IMR-90 (cell line): ENCODE data around the gene NPEPL1. TPM values are rescaled to one million over a fixed set of nuclear protein-coding genes. Genes with fewer than 3 reads are reported as not detected.

Experiments
- ATAC-seq: fragments of 200-7000 bp; cut with Tn5 transposase; 2 replicates; pipeline ENCODE4 v1.9.1; 2020; ENCODE audit warnings: low read depth, mild to moderate bottlenecking, moderate library complexity
- BruUV-seq: library from RNA; stranded (reverse); fragments of 400-500 nt; replicated peaks from 2 replicates; lab custom pipeline; 2021; lab: Mats Ljungman, UMichigan
- CTCF ChIA-PET: fragments of 300-600 bp; formaldehyde crosslinking; extraction: SDS; loops from one replicate; lab custom pipeline; 2021; ENCODE audit warnings: antibody characterized with exemption; lab: Yijun Ruan, JAX
- POLR2A ChIA-PET: fragments of 300-600 bp; sonication (Branson Sonifier 250); formaldehyde crosslinking; loops from one replicate; lab custom pipeline; 2022; ENCODE audit warnings: antibody characterized with exemption; ENCODE audit not compliant: unreplicated experiment; lab: Charles Lee
- DNase-seq: peaks from one replicate; pipeline ENCODE4 v3.0.0; 2013
- H2AFZ ChIP-seq: replicated peaks from 2 replicates; pipeline ENCODE3; 2013; ENCODE audit warnings: low read length, mild to moderate bottlenecking; ENCODE audit not compliant: poor library complexity
- H2AK5ac ChIP-seq: 2 replicates; pipeline ENCODE4 v1.6.1; 2013; ENCODE audit warnings: low read depth, low read length, inconsistent platforms
- H2AK9ac ChIP-seq: replicated peaks from 2 replicates; pipeline ENCODE3; 2013; ENCODE audit warnings: mild to moderate bottlenecking, low read depth, low read length, moderate library complexity; ENCODE audit not compliant: poor library complexity
- H2BK120ac ChIP-seq: 2 replicates; pipeline ENCODE4 v1.6.1; 2013; ENCODE audit warnings: low read depth, low read length, inconsistent platforms
- H2BK15ac ChIP-seq: 3 replicates; pipeline ENCODE4 v1.6.1; 2013; ENCODE audit warnings: low read depth, low read length, inconsistent platforms
- H2BK20ac ChIP-seq: 2 replicates; pipeline ENCODE4 v1.6.1; 2013; ENCODE audit warnings: low read depth, mild to moderate bottlenecking, inconsistent platforms, low read length, moderate library complexity
- H2BK5ac ChIP-seq: 2 replicates; pipeline ENCODE4 v1.6.1; 2013; ENCODE audit warnings: mild to moderate bottlenecking, low read depth, low read length, inconsistent platforms; ENCODE audit not compliant: poor library complexity, severe bottlenecking
- H3K14ac ChIP-seq: replicated peaks from 2 replicates; pipeline ENCODE4 v1.6.1; 2013; ENCODE audit warnings: low read depth, low read length, inconsistent platforms
- H3K18ac ChIP-seq: 2 replicates; pipeline ENCODE4 v1.6.1; 2013; ENCODE audit warnings: low read depth, low read length, control low read depth
- H3K23ac ChIP-seq: 2 replicates; pipeline ENCODE4 v1.6.1; 2013; ENCODE audit warnings: low read depth, low read length, inconsistent platforms
- H3K27ac ChIP-seq: 2 replicates; pipeline ENCODE4 v1.5.1; 2013; ENCODE audit warnings: mild to moderate bottlenecking, control low read depth, low read length; ENCODE audit not compliant: insufficient read depth
- H3K27me3 ChIP-seq: 2 replicates; pipeline ENCODE4 v1.6.1; 2013; ENCODE audit warnings: low read length; ENCODE audit not compliant: control insufficient read depth, insufficient read depth
- H3K36me3 ChIP-seq: 2 replicates; pipeline ENCODE4 v1.6.1; 2013; ENCODE audit warnings: low read length, mixed read lengths; ENCODE audit not compliant: control insufficient read depth, insufficient read depth
- H3K4ac ChIP-seq: 2 replicates; pipeline ENCODE4 v1.6.1; 2013; ENCODE audit warnings: low read depth, low read length, inconsistent platforms
- H3K4me1 ChIP-seq: 2 replicates; pipeline ENCODE4 v1.6.1; 2013; ENCODE audit warnings: low read length, mixed read lengths; ENCODE audit not compliant: control insufficient read depth, insufficient read depth
- H3K4me2 ChIP-seq: 2 replicates; pipeline ENCODE4 v1.6.1; 2013; ENCODE audit warnings: low read depth, mild to moderate bottlenecking, control low read depth, low read length, moderate library complexity
- H3K4me3 ChIP-seq: 2 replicates; pipeline ENCODE4 v1.5.1; 2013; ENCODE audit warnings: low read depth, mild to moderate bottlenecking, control low read depth, low read length, moderate library complexity; ENCODE audit not compliant: insufficient read depth
- H3K56ac ChIP-seq: 2 replicates; pipeline ENCODE4 v1.6.1; 2013; ENCODE audit warnings: low read length, inconsistent platforms; ENCODE audit not compliant: insufficient read depth; ENCODE audit errors: extremely low read depth
- H3K79me1 ChIP-seq, 2 experiments: 2 replicates each; pipeline ENCODE4 v1.6.1; 2013; ENCODE audit warnings: low read length in 2 of 2, inconsistent platforms in 1 of 2, low read depth in 1 of 2
- H3K9ac ChIP-seq: 2 replicates; pipeline ENCODE4 v1.6.1; 2013; ENCODE audit warnings: low read depth, low read length, control low read depth
- H3K9me1 ChIP-seq: 2 replicates; pipeline ENCODE4 v1.6.1; 2013; ENCODE audit warnings: low read length, inconsistent platforms; ENCODE audit not compliant: insufficient read depth
- H3K9me3 ChIP-seq: 2 replicates; pipeline ENCODE4 v1.6.1; 2013; ENCODE audit warnings: low read length; ENCODE audit not compliant: control insufficient read depth, insufficient read depth
- H4K20me1 ChIP-seq: 2 replicates; pipeline ENCODE4 v1.6.1; 2013; ENCODE audit warnings: low read length, inconsistent platforms; ENCODE audit not compliant: insufficient read depth
- H4K5ac ChIP-seq: 2 replicates; pipeline ENCODE4 v1.6.1; 2013; ENCODE audit warnings: mild to moderate bottlenecking, low read depth, low read length, control low read depth
- H4K8ac ChIP-seq, 2 experiments: 2 replicates each; pipeline ENCODE4 v1.6.1; 2013; ENCODE audit warnings: low read depth in 2 of 2, low read length in 2 of 2, control low read depth in 1 of 2, inconsistent platforms in 1 of 2
- H4K91ac ChIP-seq: 2 replicates; pipeline ENCODE4 v1.6.1; 2013; ENCODE audit warnings: low read depth, low read length, inconsistent platforms; ENCODE audit not compliant: insufficient read depth
- BHLHE40 ChIP-seq: fragments of 150-350 bp; IDR thresholded peaks from 2 replicates; pipeline ENCODE4 v1.6.1; 2016; ENCODE audit warnings: mild to moderate bottlenecking, low read depth, low read length
- CEBPB ChIP-seq: IDR thresholded peaks from 2 replicates; pipeline ENCODE4 v1.6.1; 2012; ENCODE audit warnings: low read depth, low read length, improper control_type of control experiment
- CHD1 ChIP-seq: IDR thresholded peaks from 2 replicates; pipeline ENCODE4 v1.6.1; 2012; ENCODE audit warnings: low read depth, low read length, improper control_type of control experiment
- CTCF ChIP-seq: conservative IDR thresholded peaks from 2 replicates; pipeline ENCODE4 v1.5.1; 2012; ENCODE audit warnings: mild to moderate bottlenecking, low read depth, low read length, improper control_type of control experiment
- ELK1 ChIP-seq: fragments of 150-350 bp; IDR thresholded peaks from 2 replicates; pipeline ENCODE4 v1.6.1; 2016; ENCODE audit warnings: low read depth, mild to moderate bottlenecking, low read length, moderate library complexity, borderline replicate concordance
- FOS ChIP-seq: fragments of 150-350 bp; IDR thresholded peaks from 2 replicates; pipeline ENCODE4 v1.6.1; 2016; ENCODE audit warnings: low read depth, low read length
- MAFK ChIP-seq: IDR thresholded peaks from 2 replicates; pipeline ENCODE4 v1.6.1; 2012; ENCODE audit warnings: low read depth, low read length, improper control_type of control experiment
- MAZ ChIP-seq: IDR thresholded peaks from 2 replicates; pipeline ENCODE4 v1.6.1; 2012; ENCODE audit warnings: low read depth, mild to moderate bottlenecking, low read length, improper control_type of control experiment, moderate library complexity, borderline replicate concordance
- MXI1 ChIP-seq: IDR thresholded peaks from 2 replicates; pipeline ENCODE4 v1.6.1; 2012; ENCODE audit warnings: low read depth, mild to moderate bottlenecking, low read length, moderate library complexity, borderline replicate concordance
- NFE2L2 ChIP-seq: fragments of 150-350 bp; IDR thresholded peaks from 2 replicates; pipeline ENCODE4 v1.6.1; 2016; ENCODE audit warnings: low read depth, mild to moderate bottlenecking, low read length
- POLR2A ChIP-seq: IDR thresholded peaks from 2 replicates; pipeline ENCODE4 v1.6.1; 2012; ENCODE audit warnings: mild to moderate bottlenecking, low read depth, low read length
- RAD21 ChIP-seq: IDR thresholded peaks from 2 replicates; pipeline ENCODE4 v1.6.1; 2012; ENCODE audit warnings: low read length, improper control_type of control experiment
- RCOR1 ChIP-seq: IDR thresholded peaks from 2 replicates; pipeline ENCODE4 v1.6.1; 2012; ENCODE audit warnings: mild to moderate bottlenecking, low read length, improper control_type of control experiment; ENCODE audit not compliant: insufficient replicate concordance
- RFX5 ChIP-seq: IDR thresholded peaks from 2 replicates; pipeline ENCODE4 v1.8.0; 2012; ENCODE audit warnings: low read depth, mild to moderate bottlenecking, low read length, moderate library complexity
- SMC3 ChIP-seq: fragments of 150-350 bp; IDR thresholded peaks from 2 replicates; pipeline ENCODE4 v1.6.1; 2016; ENCODE audit warnings: low read depth, mild to moderate bottlenecking, antibody characterized with exemption, low read length, moderate library complexity
- USF2 ChIP-seq: fragments of 150-350 bp; IDR thresholded peaks from 2 replicates; pipeline ENCODE4 v1.6.1; 2017; ENCODE audit warnings: mild to moderate bottlenecking, antibody characterized with exemption, low read length, low read depth
- WGBS, 2 experiments: methylation state at CpG; one replicate each; pipeline versions ENCODE4 v1.1.5 to v1.1.7; 2013; ENCODE audit warnings: missing lambda C conversion rate in 2 of 2; ENCODE audit not compliant: insufficient read length in 1 of 2; ENCODE audit errors: extremely low coverage in 2 of 2; 5-methylcytosine and 5-hydroxymethylcytosine counted together
- dilution Hi-C: fragments of 300-500 bp; cut with HindIII; formaldehyde crosslinking; loops from one replicate; pipeline ENCODE4 v1.14.3; 2018; ENCODE audit warnings: low sequenced_read_pairs; ENCODE audit not compliant: unreplicated experiment
- in situ Hi-C: fragments of 300-500 bp; cut with MboI; formaldehyde crosslinking; loops from 3 replicates; pipeline ENCODE4 v1.14.3; 2019; ENCODE audit warnings: low sequenced_read_pairs, inconsistent platforms, mixed read lengths
- intact Hi-C: fragments of 100-400 bp; cut with micrococcal nuclease; formaldehyde crosslinking; loops from 2 replicates; pipeline ENCODE4 v1.10.0; 2022
- polyA plus RNA-seq, 3 experiments: library from polyadenylated mRNA; depleted of rRNA; stranded (reverse); fragments of >200 nt; gene quantifications; 2 replicates each; pipeline ENCODE4 v1.2.3, GENCODE V29; 2012; ENCODE audit warnings: low replicate concordance in 1 of 3
- total RNA-seq: library from RNA; depleted of rRNA; stranded (reverse); fragments of >200 nt; gene quantifications from 2 replicates; pipeline ENCODE4 v1.2.3, GENCODE V29; 2012

Gene NPEPL1
- total and polyA plus RNA-seq, 2 of the 4 experiments (the other 2 are of a cell fraction), result 6.3 to 10.4 TPM

- H2BK120ac ChIP-seq, result no peak overlapping the region
- H3K27me3 ChIP-seq, result no peaks in the 10 kb centered on the region
- H3K18ac ChIP-seq, result no peak overlapping the region
- no peak overlapping the region for H3K23ac ChIP-seq
- no peaks in the 10 kb centered on the region for H3K79me1 ChIP-seq
- H3K36me3 ChIP-seq, result peaks cover 38% of the 10 kb centered on the region
- DNase-seq (no peak), ATAC-seq (peak; percentile 64)
- dilution Hi-C loops, result no loop called here
- H4K5ac ChIP-seq, result no peak overlapping the region
- H3K9me1 ChIP-seq, result no peaks in the 10 kb centered on the region; the same call in 1 of the 2 replicates
- no peak overlapping the region for H4K91ac ChIP-seq
- intact Hi-C loops, result no loop called here
- WGBS, 2 experiments, result 47% methylated on average over 4 of the region's 11 CpGs; no CpG with 5 or more reads in 1 of the 2 experiments
- H3K9me3 ChIP-seq, result no peaks in the 10 kb centered on the region
- TF ChIP-seq ELK1 (no peak), NFE2L2 (no peak), USF2 (no peak), CEBPB (no peak), BHLHE40 (no peak), FOS (no peak), POLR2A (no peak), RFX5 (no peak), RAD21 (no peak), MXI1 (no peak), MAFK (no peak), CHD1 (no peak), SMC3 (no peak), RCOR1 (no peak), MAZ (no peak), CTCF (no peak)
- H4K8ac ChIP-seq, result no peak overlapping the region
- peak overlapping the region; percentile 48 for H2BK5ac ChIP-seq
- H3K4me2 ChIP-seq, result no peak overlapping the region; the same call in 1 of the 2 replicates
- ChIA-PET POLR2A (no interaction called here), CTCF (no interaction called here)
- no TSS peak for BruUV-seq
- in situ Hi-C loops, result no loop called here
- peak overlapping the region; percentile 46; the same call in 1 of the 2 replicates for H2AK5ac ChIP-seq
- no peak overlapping the region for H3K4me3 ChIP-seq
- H3K4ac ChIP-seq, result no peak overlapping the region
- 0 out of 2 replicates have a peak overlapping the region, but pooled peaks have one; percentile 26 for H3K27ac ChIP-seq
- no peak overlapping the region for H2BK20ac ChIP-seq
- H4K20me1 ChIP-seq, result no peaks in the 10 kb centered on the region
- no peak overlapping the region for H3K14ac ChIP-seq
- H2BK15ac ChIP-seq, result no peak overlapping the region
- peaks cover 6% of the 10 kb centered on the region for H3K4me1 ChIP-seq
- no peak overlapping the region for H3K56ac ChIP-seq
- H3K9ac ChIP-seq, result no peak overlapping the region
- H2AFZ ChIP-seq, result peak overlapping the region; percentile 24
- no peak overlapping the region for H2AK9ac ChIP-seq
Measured at GRCh38 chr20:58700823-58701222, 8.2 kb downstream of the NPEPL1 start.
